Right atrium auricular region (tissue), 2 donors: Measurements from ENCODE around the gene PLK3. TPM values are rescaled to one million over a fixed set of nuclear protein-coding genes. Genes with fewer than 3 reads are reported as not detected.

ENCODE experiments used
- DNase-seq: peaks from one replicate; pipeline ENCODE4 v3.0.0-alpha.2; 2019; ENCODE audit warnings: low spot score
- H3K27ac ChIP-seq, 2 donors: fragments of 200-600 bp; sonication (generic); 1 replicate in 1 of 2; 2 replicates in 1 of 2; pipeline ENCODE4 v1.5.1; 2016 to 2019
- H3K27me3 ChIP-seq, 2 donors: fragments of 200-600 bp; sonication (generic); one replicate each; pipeline versions ENCODE4 v1.5.1 to v1.6.0; 2017 to 2019
- H3K36me3 ChIP-seq: fragments of 200-600 bp; sonication (generic); one replicate; pipeline ENCODE4 v1.5.1; 2016
- H3K4me1 ChIP-seq, 2 donors: fragments of 200-600 bp; sonication (generic); one replicate each; pipeline versions ENCODE4 v1.5.1 to v1.6.0; 2017 to 2019
- H3K4me3 ChIP-seq, 2 donors: fragments of 200-600 bp; sonication (generic); 1 replicate in 1 of 2; 2 replicates in 1 of 2; pipeline ENCODE4 v1.5.1; 2017 to 2019; ENCODE audit warnings: mild to moderate bottlenecking in 1 of 2, moderate library complexity in 1 of 2
- H3K9me3 ChIP-seq, 2 donors: fragments of 200-600 bp; sonication (generic); one replicate each; pipeline ENCODE4 v1.5.1; 2019
- CTCF ChIP-seq, 2 donors: fragments of 200-600 bp; sonication (generic); IDR thresholded peaks; one replicate each; pipeline ENCODE4 v1.5.1; 2019; ENCODE audit warnings: antibody characterized with exemption in 2 of 2
- total RNA-seq, 2 donors: library from RNA; depleted of rRNA; stranded (reverse); fragments of >200 nt; gene quantifications; one replicate each; pipeline ENCODE4 v1.1.0, GENCODE V29; 2016

The PLK3 gene
- total RNA-seq, 2 donors from 2014 or later, result 9.1 to 10.8 TPM

GRCh38 chr1:44780583-44781121, 19.5 kb upstream of the PLK3 start:
- no peaks in the 10 kb centered on the region for H3K27me3 ChIP-seq
- H3K27ac ChIP-seq, result no peak overlapping the region
- no peak for TF ChIP-seq CTCF (IDR thresholded peaks at IDR 0.05)
- H3K9me3 ChIP-seq, result no peaks in the 10 kb centered on the region
- H3K4me3 ChIP-seq, result no peak overlapping the region
- no peak for DNase-seq
- H3K4me1 ChIP-seq, result peaks cover 0 to 47% of the 10 kb centered on the region in 2 donors
- H3K36me3 ChIP-seq, result peaks cover 45% of the 10 kb centered on the region

- no peaks in the 10 kb centered on the region for H3K27me3 ChIP-seq
- no peak for TF ChIP-seq CTCF (IDR thresholded peaks at IDR 0.05)
- peaks cover 21% of the 10 kb centered on the region for H3K36me3 ChIP-seq
- H3K4me1 ChIP-seq, result peaks cover 0 to 32% of the 10 kb centered on the region in 2 donors
- H3K27ac ChIP-seq, result no peak overlapping the region
- DNase-seq, result no peak
- peak overlapping the region; percentile 38 to 62 for H3K4me3 ChIP-seq
- H3K9me3 ChIP-seq, result no peaks in the 10 kb centered on the region
Observed at GRCh38 chr1:44783697-44784093, 16.5 kb upstream of the PLK3 start.

- Histone ChIP-seq H3K27ac (peak overlapping the region in 1 of 2 donors; percentile 49), H3K27me3 (no peaks in the 10 kb centered on the region), H3K4me1 (peaks cover 0 to 32% of the 10 kb centered on the region in 2 donors), H3K9me3 (no peaks in the 10 kb centered on the region), H3K4me3 (peak overlapping the region; percentile 38 to 62), H3K36me3 (peaks cover 14% of the 10 kb centered on the region)
- no peak for DNase-seq
- no peak for TF ChIP-seq CTCF (IDR thresholded peaks at IDR 0.05)
Observed at GRCh38 chr1:44784094-44785028, 15.8 kb upstream of the PLK3 start.

- H3K27me3 ChIP-seq, result no peaks in the 10 kb centered on the region
- no peak overlapping the region for H3K4me3 ChIP-seq
- H3K9me3 ChIP-seq, result no peaks in the 10 kb centered on the region
- DNase-seq, result no peak
- no peak for TF ChIP-seq CTCF (IDR thresholded peaks at IDR 0.05)
- peaks cover 10% of the 10 kb centered on the region for H3K36me3 ChIP-seq
- no peak overlapping the region for H3K27ac ChIP-seq
- peaks cover 0 to 32% of the 10 kb centered on the region in 2 donors for H3K4me1 ChIP-seq
Observed at GRCh38 chr1:44785029-44785380, 15.2 kb upstream of the PLK3 start.

GRCh38 chr1:44785501-44786137, 14.6 kb upstream of the PLK3 start:
- DNase-seq, result no peak
- no peaks in the 10 kb centered on the region for H3K9me3 ChIP-seq
- H3K36me3 ChIP-seq, result peaks cover 10% of the 10 kb centered on the region
- H3K27ac ChIP-seq, result peak overlapping the region in 1 of 2 donors; percentile 69
- H3K27me3 ChIP-seq, result no peaks in the 10 kb centered on the region
- peak overlapping the region in 1 of 2 donors; percentile 59 for H3K4me3 ChIP-seq
- peaks cover 0 to 32% of the 10 kb centered on the region in 2 donors for H3K4me1 ChIP-seq
- no peak for TF ChIP-seq CTCF (IDR thresholded peaks at IDR 0.05)
